ENCODE measurements around the gene TSC22D1.

DNA sequence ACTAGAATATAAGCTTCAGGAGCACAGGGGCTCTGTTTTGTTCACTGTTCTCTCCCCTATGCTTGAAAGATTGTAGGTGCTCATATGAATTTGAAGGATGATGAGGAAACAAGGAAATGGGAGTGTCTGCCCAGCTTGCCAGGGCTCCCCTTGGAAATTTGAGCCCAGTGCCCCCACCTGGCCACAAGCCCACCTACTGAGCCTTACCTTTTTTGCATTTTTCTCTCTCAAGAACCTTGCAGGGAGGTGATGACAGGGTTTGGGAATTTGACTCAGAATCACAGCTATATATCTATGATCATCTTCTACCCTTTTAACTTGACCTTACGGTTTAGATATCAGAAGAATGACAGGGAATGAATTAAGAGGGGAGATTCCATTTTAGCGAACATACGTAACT, 168.8 kb downstream of the TSC22D1 start:
- TF ChIP-seq, protein P1, sequence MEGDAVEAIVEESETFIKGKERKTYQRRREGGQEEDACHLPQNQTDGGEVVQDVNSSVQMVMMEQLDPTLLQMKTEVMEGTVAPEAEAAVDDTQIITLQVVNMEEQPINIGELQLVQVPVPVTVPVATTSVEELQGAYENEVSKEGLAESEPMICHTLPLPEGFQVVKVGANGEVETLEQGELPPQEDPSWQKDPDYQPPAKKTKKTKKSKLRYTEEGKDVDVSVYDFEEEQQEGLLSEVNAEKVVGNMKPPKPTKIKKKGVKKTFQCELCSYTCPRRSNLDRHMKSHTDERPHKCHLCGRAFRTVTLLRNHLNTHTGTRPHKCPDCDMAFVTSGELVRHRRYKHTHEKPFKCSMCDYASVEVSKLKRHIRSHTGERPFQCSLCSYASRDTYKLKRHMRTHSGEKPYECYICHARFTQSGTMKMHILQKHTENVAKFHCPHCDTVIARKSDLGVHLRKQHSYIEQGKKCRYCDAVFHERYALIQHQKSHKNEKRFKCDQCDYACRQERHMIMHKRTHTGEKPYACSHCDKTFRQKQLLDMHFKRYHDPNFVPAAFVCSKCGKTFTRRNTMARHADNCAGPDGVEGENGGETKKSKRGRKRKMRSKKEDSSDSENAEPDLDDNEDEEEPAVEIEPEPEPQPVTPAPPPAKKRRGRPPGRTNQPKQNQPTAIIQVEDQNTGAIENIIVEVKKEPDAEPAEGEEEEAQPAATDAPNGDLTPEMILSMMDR (optimal IDR thresholded peaks at IDR 0.05 in 1 of 3, IDR thresholded peaks at IDR 0.05 in 1 of 3, conservative IDR thresholded peaks at IDR 0.05 in 1 of 3; ENCODE audit: extremely low read depth in 1 of 3, insufficient read depth in 2 of 3, low read length in 3 of 3), result no peak
- no peak for TF ChIP-seq EZH2 (IDR thresholded peaks at IDR 0.05; ENCODE audit: low read length)

Data from keratinocyte (primary cell).